ENCODE data around the gene HELZ. TPM values are rescaled to one million over a fixed set of nuclear protein-coding genes. Genes with fewer than 3 reads are reported as not detected.
"Not testable (repeated sequence)": the region's sequence is repeated elsewhere in the genome, so short reads cannot be mapped to it uniquely, and the experiment has no call there.

Gene HELZ
- total RNA-seq, 2 donors from 2014 or later = 51.4 to 74.7 TPM

GRCh38 chr17:67143318-67143717 lies 101.7 kb downstream of the HELZ start:
- Mint-ChIP-seq H3K27ac (no peak overlapping the region), H3K9me3 (peaks cover 5% of the 10 kb centered on the region), H3K36me3 (ENCODE audit: low read depth) (peaks cover 61% of the 10 kb centered on the region), H3K4me1 (peaks cover 1% of the 10 kb centered on the region), H3K4me3 (no peak overlapping the region), H3K27me3 (ENCODE audit: insufficient read depth) (no peaks in the 10 kb centered on the region)
- no peak overlapping the region for H3K9ac ChIP-seq (ENCODE audit: extremely low read depth, low read length, poor library complexity, severe bottlenecking)
- no peaks in the 10 kb centered on the region for H3K27me3 ChIP-seq (ENCODE audit: control insufficient read depth, insufficient read depth, low read length, poor library complexity, severe bottlenecking)
- DNase-seq = no peak
- H3K4me1 ChIP-seq (ENCODE audit: control insufficient read depth, insufficient read depth, low read length) = no peaks in the 10 kb centered on the region
- peaks cover 68% of the 10 kb centered on the region for H3K36me3 ChIP-seq (ENCODE audit: control insufficient read depth, insufficient read depth, low read length)
- WGBS, 2 experiments (ENCODE audit: insufficient coverage in 1 of 2, insufficient read length in 1 of 2) = 93 to 100% methylated on average over 4 to 5 of the region's 5 CpGs
- no peak overlapping the region for H3K27ac ChIP-seq (ENCODE audit: low read depth, low read length)
- TF ChIP-seq CTCF (conservative IDR thresholded peaks at IDR 0.05) = no peak
- no peak overlapping the region for H3K4me3 ChIP-seq (ENCODE audit: low read length)
- H3K9me3 ChIP-seq (ENCODE audit: control insufficient read depth, low read length) = no peaks in the 10 kb centered on the region

GRCh38 chr17:67142030-67142429 lies 103.0 kb downstream of the HELZ start:
- not testable (repeated sequence) for H3K27ac Mint-ChIP-seq; DNase-seq; H3K9ac ChIP-seq (ENCODE audit: extremely low read depth, low read length, poor library complexity, severe bottlenecking); H3K4me1 Mint-ChIP-seq; H3K4me3 Mint-ChIP-seq; H3K9me3 Mint-ChIP-seq; H3K27me3 Mint-ChIP-seq (ENCODE audit: insufficient read depth); H3K27me3 ChIP-seq (ENCODE audit: control insufficient read depth, insufficient read depth, low read length, poor library complexity, severe bottlenecking); H3K4me3 ChIP-seq (ENCODE audit: low read length); H3K27ac ChIP-seq (ENCODE audit: low read depth, low read length); H3K9me3 ChIP-seq (ENCODE audit: control insufficient read depth, low read length); H3K4me1 ChIP-seq (ENCODE audit: control insufficient read depth, insufficient read depth, low read length)
- H3K36me3 Mint-ChIP-seq (ENCODE audit: low read depth) = peaks cover 57% of the 10 kb centered on the region
- WGBS, 2 experiments (ENCODE audit: insufficient coverage in 1 of 2, insufficient read length in 1 of 2) = 100% methylated on average over 1 of the region's 1 CpG; no CpG with 5 or more reads in 1 of the 2 experiments
- H3K36me3 ChIP-seq (ENCODE audit: control insufficient read depth, insufficient read depth, low read length) = peaks cover 68% of the 10 kb centered on the region

DNA sequence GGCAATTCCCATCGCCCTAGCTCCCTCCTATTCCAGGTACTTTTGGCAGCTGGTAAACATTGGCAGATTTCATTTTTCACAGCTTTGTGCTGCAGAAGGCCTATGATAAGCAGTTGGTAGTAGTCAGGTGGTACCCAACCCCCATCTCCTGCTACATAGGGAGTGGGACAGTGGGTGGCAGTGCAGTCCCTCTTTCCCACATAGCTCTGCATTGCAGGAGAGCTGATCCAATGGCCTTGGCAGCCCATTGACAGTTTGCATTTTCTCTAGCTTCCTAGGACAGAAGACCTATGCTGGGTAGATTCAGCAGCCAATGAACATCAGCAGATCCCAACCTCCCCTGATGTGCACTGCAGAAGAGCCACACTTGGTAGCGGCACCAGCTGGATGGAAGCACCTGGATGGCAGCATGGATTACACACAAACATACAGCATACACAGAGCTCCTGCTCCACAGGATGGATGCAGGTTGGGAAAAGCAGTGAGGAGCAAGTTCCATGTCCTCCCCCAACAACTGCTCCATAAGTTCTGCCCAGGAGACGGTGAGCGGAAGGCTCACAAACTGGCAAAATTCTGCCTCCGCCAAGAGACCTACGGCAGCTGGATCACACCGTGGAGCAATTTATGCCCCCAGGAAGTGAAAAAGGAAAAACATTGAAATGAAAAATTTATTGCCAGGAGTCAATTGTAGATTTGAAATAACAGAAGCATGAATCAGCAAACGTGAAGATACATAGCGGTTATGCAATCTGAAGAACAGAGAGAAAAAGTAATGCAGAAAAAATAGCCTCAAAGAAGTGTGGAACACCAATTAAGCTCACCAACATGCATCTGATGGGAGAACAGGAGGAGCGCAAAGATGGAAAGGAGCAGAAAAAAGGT lies 105.0 kb downstream of the HELZ start:
- peaks cover 67% of the 10 kb centered on the region for H3K36me3 ChIP-seq (ENCODE audit: control insufficient read depth, insufficient read depth, low read length)
- H3K9ac ChIP-seq (ENCODE audit: extremely low read depth, low read length, poor library complexity, severe bottlenecking) = no peak overlapping the region
- no peak overlapping the region for H3K27ac ChIP-seq (ENCODE audit: low read depth, low read length)
- no peaks in the 10 kb centered on the region for H3K27me3 ChIP-seq (ENCODE audit: control insufficient read depth, insufficient read depth, low read length, poor library complexity, severe bottlenecking)
- WGBS, 2 experiments (ENCODE audit: insufficient coverage in 1 of 2, insufficient read length in 1 of 2) = 96 to 97% methylated on average over 6 to 10 of the region's 10 CpGs
- Mint-ChIP-seq H3K27ac (no peak overlapping the region), H3K4me3 (no peak overlapping the region), H3K36me3 (ENCODE audit: low read depth) (peaks cover 56% of the 10 kb centered on the region), H3K9me3 (peaks cover 5% of the 10 kb centered on the region), H3K27me3 (ENCODE audit: insufficient read depth) (no peaks in the 10 kb centered on the region), H3K4me1 (peaks cover 2% of the 10 kb centered on the region)
- TF ChIP-seq CTCF (conservative IDR thresholded peaks at IDR 0.05) = peak; percentile 59
- no peaks in the 10 kb centered on the region for H3K4me1 ChIP-seq (ENCODE audit: control insufficient read depth, insufficient read depth, low read length)
- H3K9me3 ChIP-seq (ENCODE audit: control insufficient read depth, low read length) = no peaks in the 10 kb centered on the region
- no peak overlapping the region for H3K4me3 ChIP-seq (ENCODE audit: low read length)
- DNase-seq = peak; percentile 81

Measured in endodermal cell (in vitro differentiated cells).